Iris pigment epithelial cell (primary cell): ENCODE data around the gene PDLIM7.
"Not testable (repeated sequence)": the region's sequence is repeated elsewhere in the genome, so short reads cannot be mapped to it uniquely, and the experiment has no call there.

Experiments
- DNase-seq: peaks from one replicate; pipeline ENCODE4 v3.0.0-alpha.2; 2011; ENCODE audit warnings: low read depth

Gene PDLIM7

GRCh38 chr5:177490992-177491391, 6.4 kb downstream of the PDLIM7 start:
- DNase-seq: no peak

GRCh38 chr5:177490311-177490991, 7.0 kb downstream of the PDLIM7 start:
- no peak for DNase-seq

- no peak for DNase-seq
Observed at GRCh38 chr5:177489119-177489716, 8.2 kb downstream of the PDLIM7 start.

GRCh38 chr5:177487975-177488374, 9.4 kb downstream of the PDLIM7 start:
- no peak for DNase-seq

- no peak for DNase-seq
Observed at GRCh38 chr5:177487144-177487543, 10.3 kb downstream of the PDLIM7 start.

GRCh38 chr5:177486256-177486655, 11.1 kb downstream of the PDLIM7 start:
- DNase-seq: no peak

- not testable (repeated sequence) for DNase-seq
Observed at GRCh38 chr5:177485753-177486152, 11.7 kb downstream of the PDLIM7 start.

- no peak for DNase-seq
Observed at GRCh38 chr5:177484902-177485549, 12.4 kb downstream of the PDLIM7 start.

GRCh38 chr5:177483994-177484901, 13.2 kb downstream of the PDLIM7 start:
- DNase-seq: no peak

- no peak for DNase-seq
Observed at GRCh38 chr5:177483042-177483441, 14.4 kb downstream of the PDLIM7 start.

GRCh38 chr5:177482359-177482795, 15.0 kb downstream of the PDLIM7 start:
- DNase-seq: no peak

GRCh38 chr5:177479774-177480173, 17.6 kb downstream of the PDLIM7 start:
- DNase-seq: peak; percentile 67

- no peak for DNase-seq
Observed at GRCh38 chr5:177478711-177479646, 18.4 kb downstream of the PDLIM7 start.

- DNase-seq: no peak
Observed at GRCh38 chr5:177477701-177478477, 19.5 kb downstream of the PDLIM7 start.

- no peak for DNase-seq
Observed at GRCh38 chr5:177476531-177477233, 20.7 kb downstream of the PDLIM7 start.

- DNase-seq: no peak
Observed at GRCh38 chr5:177475563-177476427, 21.6 kb downstream of the PDLIM7 start.

GRCh38 chr5:177474846-177475562, 22.4 kb downstream of the PDLIM7 start:
- DNase-seq: no peak

- DNase-seq: no peak
Observed at GRCh38 chr5:177474002-177474476, 23.4 kb downstream of the PDLIM7 start.
